GM06990 (cell line): ENCODE results near the gene CCT6A.
"Not testable (repeated sequence)": the region's sequence is repeated elsewhere in the genome, so short reads cannot be mapped to it uniquely, and the experiment has no call there.

Experiments used
- DNase-seq: peaks from one replicate; pipeline ENCODE4 v3.0.0-alpha.2; 2011; ENCODE audit not compliant: insufficient read length; ENCODE audit errors: extremely low read depth
- H3K27me3 ChIP-seq: replicated peaks from 2 replicates; pipeline ENCODE4 v1.6.0; 2011; ENCODE audit warnings: low read length; ENCODE audit not compliant: control insufficient read depth, insufficient read depth
- H3K36me3 ChIP-seq: 2 replicates; pipeline ENCODE4 v1.5.1; 2011; ENCODE audit warnings: low read length; ENCODE audit not compliant: control insufficient read depth, insufficient read depth
- H3K4me3 ChIP-seq: replicated peaks from 2 replicates; pipeline ENCODE4 v1.5.1; 2011; ENCODE audit warnings: low read depth, mild to moderate bottlenecking, control low read depth, low read length
- CTCF ChIP-seq: IDR thresholded peaks from 2 replicates; pipeline ENCODE4 v1.5.1; 2011; ENCODE audit warnings: low read length, control low read depth, mild to moderate bottlenecking, inconsistent platforms; ENCODE audit not compliant: insufficient read depth, poor library complexity, severe bottlenecking

The CCT6A gene

DNA sequence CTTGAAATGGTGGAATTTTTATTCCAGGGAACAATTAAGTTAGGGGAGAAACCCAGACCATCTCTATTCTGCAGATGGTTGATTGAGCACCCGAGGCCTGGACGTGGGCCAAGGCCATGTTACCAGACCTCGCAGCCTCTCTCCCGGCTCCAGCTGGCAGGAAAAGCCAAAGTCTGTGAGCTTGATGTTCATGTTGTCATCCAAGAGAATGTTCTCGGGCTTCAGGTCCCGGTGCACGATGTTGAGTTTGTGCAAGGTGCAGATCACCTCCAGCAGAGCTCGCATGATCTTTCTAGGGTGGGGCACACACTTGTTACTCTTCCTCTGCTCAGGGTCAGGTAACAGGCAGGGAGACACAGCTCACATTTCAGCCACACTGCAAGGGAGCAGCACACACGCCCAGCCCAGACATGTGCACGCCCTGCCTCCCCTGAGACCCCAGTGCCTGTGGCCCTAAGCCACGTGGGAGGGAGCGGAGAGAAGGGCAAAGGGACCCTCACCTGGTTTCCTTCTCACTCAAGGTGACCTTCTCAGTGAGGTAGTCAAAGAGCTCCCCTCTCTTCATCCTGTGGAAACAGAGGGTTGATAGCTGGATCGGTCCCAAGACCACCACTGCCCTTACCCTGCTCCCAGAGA, 31.7 kb downstream of the CCT6A start:
- Histone ChIP-seq H3K36me3 (peaks cover 14% of the 10 kb centered on the region), H3K27me3 (no peaks in the 10 kb centered on the region), H3K4me3 (no peak overlapping the region)
- DNase-seq: no peak
- no peak for TF ChIP-seq CTCF

DNA sequence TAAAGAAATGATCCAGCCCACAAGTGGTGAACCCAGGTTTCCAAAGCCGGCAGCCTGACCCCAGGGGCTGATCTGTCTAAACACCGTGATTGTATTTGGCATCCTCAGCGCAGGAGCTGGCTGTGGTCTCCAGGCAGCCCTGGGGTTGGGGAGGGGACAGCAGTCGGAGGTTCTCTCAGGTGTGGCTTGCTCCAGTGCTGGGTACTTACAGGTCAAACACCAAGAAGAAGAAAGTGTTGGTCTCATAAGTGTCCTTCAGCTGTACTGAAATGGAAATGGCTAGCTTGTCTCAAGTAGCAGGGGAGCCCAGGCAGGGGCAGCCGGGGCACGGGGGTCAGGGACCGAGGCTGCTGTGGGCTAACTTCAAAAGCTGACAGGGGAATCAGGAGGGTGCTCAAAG, 35.2 kb downstream of the CCT6A start:
- TF ChIP-seq CTCF: no peak
- Histone ChIP-seq H3K4me3 (no peak overlapping the region), H3K27me3 (no peaks in the 10 kb centered on the region), H3K36me3 (peaks cover 4% of the 10 kb centered on the region)
- no peak for DNase-seq

DNA sequence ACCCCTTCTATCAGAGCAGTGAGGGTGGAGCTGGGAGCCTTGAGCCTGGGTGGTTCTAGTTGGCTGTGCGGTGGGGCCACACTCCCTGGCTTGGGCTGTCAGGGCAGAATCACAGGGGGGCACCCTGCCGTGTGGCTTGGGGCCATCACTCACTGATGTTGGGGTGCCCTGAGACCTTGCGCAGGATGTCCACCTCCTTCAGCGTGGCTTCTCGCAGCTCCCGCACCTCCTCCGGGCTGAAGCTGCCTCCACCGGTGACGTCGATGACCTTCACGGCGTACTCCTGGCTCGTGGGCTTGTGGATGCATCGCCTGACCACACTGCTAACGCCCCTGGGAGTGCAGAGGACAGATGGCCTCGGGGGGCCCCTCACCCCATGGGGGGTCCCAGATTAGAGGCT, 35.9 kb downstream of the CCT6A start:
- H3K36me3 ChIP-seq: peaks cover 4% of the 10 kb centered on the region
- H3K4me3 ChIP-seq: no peak overlapping the region
- TF ChIP-seq CTCF: no peak
- DNase-seq: no peak
- no peaks in the 10 kb centered on the region for H3K27me3 ChIP-seq

DNA sequence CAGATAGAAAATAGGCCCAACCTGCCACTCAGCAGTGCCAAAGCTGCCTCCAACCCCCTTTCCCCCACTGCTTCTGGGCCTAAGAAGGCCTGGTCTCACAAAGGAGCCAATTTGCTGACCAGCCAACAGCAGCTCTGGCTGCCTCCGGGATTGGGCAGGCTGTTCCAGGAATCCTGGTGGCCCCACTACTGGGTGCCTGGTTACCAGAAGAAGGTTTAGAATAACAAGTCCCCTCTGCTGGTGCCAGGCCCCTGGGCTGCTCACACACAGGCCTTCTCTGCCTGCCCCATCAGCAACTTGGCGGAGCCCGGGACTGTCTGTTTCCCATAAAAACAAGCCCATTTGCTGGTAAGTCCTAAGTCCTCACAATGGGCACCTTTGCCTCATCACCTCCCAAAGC, 40.0 kb downstream of the CCT6A start:
- TF ChIP-seq CTCF: no peak

DNA sequence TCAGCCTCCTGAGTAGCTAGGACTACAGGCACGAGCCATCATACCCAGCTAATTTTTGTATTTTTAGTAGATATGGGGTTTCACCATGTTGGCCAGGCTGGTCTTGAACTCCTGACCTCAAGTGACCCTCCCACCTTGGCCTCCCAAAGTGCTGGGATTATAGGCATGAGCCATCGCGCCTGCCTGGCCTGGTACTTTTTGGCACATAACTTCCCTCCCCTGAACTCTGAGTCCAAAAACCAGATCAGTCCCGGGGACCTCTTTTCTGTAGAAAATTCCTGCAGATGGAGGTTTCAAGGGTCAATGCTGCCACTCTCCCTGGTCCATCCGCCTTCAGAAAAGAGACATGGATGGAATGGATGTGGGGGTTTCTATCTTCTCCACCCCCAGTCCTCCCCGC, 40.8 kb downstream of the CCT6A start:
- H3K27me3 ChIP-seq, H3K36me3 ChIP-seq, DNase-seq: not testable (repeated sequence)

More for the DNA sequence above, 40.0 kb downstream of the CCT6A start:
- H3K4me3 ChIP-seq: no peak overlapping the region
- peaks cover 3% of the 10 kb centered on the region for H3K36me3 ChIP-seq
- no peak for DNase-seq
- H3K27me3 ChIP-seq: no peaks in the 10 kb centered on the region

GRCh38 chr7:56092789-56093531, 41.4 kb downstream of the CCT6A start, which contains the start of gene PHKG1:
TSS of gene PHKG1 (minus strand) at chr7:56092952. CDS start at chr7:56088941, 4,011 bp downstream.
- no peak for TF ChIP-seq CTCF

More for the DNA sequence above, 40.8 kb downstream of the CCT6A start:
- not testable (repeated sequence) for H3K4me3 ChIP-seq

More at GRCh38 chr7:56092789-56093531, 41.4 kb downstream of the CCT6A start, which contains the start of gene PHKG1:
- Histone ChIP-seq H3K4me3 (no peak within 1 kb of the TSS), H3K36me3 (no peaks in the 10 kb centered on the region; the same call in 1 of the 2 replicates), H3K27me3 (no peaks in the 10 kb centered on the region)
- no peak for DNase-seq
